T-helper 2 cell treated with Interferon-gamma antibody and Interleukin-4, amounts not matched to agents 5 μg/mL and 100 μg/mL, for 36 hours (primary cell): ENCODE measurements around the gene PHLDA3.
A peak's percentile ranks its signal among the peaks of the same experiment; 100 is the strongest.
"Not testable (repeated sequence)": the region's sequence is repeated elsewhere in the genome, so short reads cannot be mapped to it uniquely, and the experiment has no call there.

Experiments
- DNase-seq: peaks from one replicate; pipeline ENCODE4 v3.0.0; 2021; ENCODE audit warnings: low spot score
- H3K27ac Mint-ChIP-seq: one replicate; pipeline ENCODE4 v1.8.0; 2021; ENCODE audit warnings: mild to moderate bottlenecking, mixed read lengths
- H3K27me3 Mint-ChIP-seq: one replicate; pipeline ENCODE4 v1.8.0; 2021; ENCODE audit warnings: low read depth, mixed read lengths
- H3K36me3 Mint-ChIP-seq: one replicate; pipeline ENCODE4 v1.8.0; 2021; ENCODE audit warnings: low read depth, mixed read lengths
- H3K4me1 Mint-ChIP-seq: one replicate; pipeline ENCODE4 v1.8.0; 2021; ENCODE audit warnings: low read depth, mixed read lengths
- H3K4me3 Mint-ChIP-seq: one replicate; pipeline ENCODE4 v1.8.0; 2022; ENCODE audit warnings: mild to moderate bottlenecking, moderate library complexity, mixed read lengths
- H3K9me3 Mint-ChIP-seq: one replicate; pipeline ENCODE4 v1.8.0; 2021; ENCODE audit warnings: mixed read lengths

PHLDA3 gene

GRCh38 chr1:201485184-201485774 is 16.3 kb upstream of the PHLDA3 start:
- Mint-ChIP-seq H3K36me3 (peaks cover 26% of the 10 kb centered on the region), H3K27ac (no peak overlapping the region), H3K27me3 (peaks cover 10% of the 10 kb centered on the region), H3K4me3 (no peak overlapping the region), H3K9me3 (no peaks in the 10 kb centered on the region), H3K4me1 (peaks cover 7% of the 10 kb centered on the region)
- DNase-seq: no peak

GRCh38 chr1:201483373-201483949 is 14.5 kb upstream of the PHLDA3 start:
- peaks cover 18% of the 10 kb centered on the region for H3K36me3 Mint-ChIP-seq
- H3K27me3 Mint-ChIP-seq: peaks cover 10% of the 10 kb centered on the region
- H3K4me3 Mint-ChIP-seq: no peak overlapping the region
- no peak for DNase-seq
- H3K9me3 Mint-ChIP-seq: no peaks in the 10 kb centered on the region
- peaks cover 13% of the 10 kb centered on the region for H3K4me1 Mint-ChIP-seq
- H3K27ac Mint-ChIP-seq: no peak overlapping the region

DNA sequence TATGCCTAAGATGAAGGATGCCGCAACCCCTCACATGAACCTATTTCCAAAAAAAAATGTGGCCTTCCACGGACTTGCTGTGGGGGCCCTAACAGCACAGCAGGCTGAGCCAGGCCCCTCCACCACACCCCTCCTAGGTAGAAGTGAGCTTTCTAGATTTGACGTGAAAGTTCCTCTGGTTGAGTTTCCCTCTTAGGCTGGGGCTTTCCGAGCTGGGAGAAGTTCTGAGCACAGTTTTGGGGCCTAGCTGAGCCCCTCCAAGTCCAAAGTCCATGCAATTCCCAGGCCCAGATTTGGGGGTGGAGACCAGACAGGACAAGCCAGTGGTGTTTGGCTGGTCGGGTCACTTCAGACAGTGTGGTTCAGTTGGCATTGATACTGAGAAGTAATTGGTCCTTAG is 13.8 kb upstream of the PHLDA3 start:
- no peak overlapping the region for H3K27ac Mint-ChIP-seq
- no peak for DNase-seq

DNA sequence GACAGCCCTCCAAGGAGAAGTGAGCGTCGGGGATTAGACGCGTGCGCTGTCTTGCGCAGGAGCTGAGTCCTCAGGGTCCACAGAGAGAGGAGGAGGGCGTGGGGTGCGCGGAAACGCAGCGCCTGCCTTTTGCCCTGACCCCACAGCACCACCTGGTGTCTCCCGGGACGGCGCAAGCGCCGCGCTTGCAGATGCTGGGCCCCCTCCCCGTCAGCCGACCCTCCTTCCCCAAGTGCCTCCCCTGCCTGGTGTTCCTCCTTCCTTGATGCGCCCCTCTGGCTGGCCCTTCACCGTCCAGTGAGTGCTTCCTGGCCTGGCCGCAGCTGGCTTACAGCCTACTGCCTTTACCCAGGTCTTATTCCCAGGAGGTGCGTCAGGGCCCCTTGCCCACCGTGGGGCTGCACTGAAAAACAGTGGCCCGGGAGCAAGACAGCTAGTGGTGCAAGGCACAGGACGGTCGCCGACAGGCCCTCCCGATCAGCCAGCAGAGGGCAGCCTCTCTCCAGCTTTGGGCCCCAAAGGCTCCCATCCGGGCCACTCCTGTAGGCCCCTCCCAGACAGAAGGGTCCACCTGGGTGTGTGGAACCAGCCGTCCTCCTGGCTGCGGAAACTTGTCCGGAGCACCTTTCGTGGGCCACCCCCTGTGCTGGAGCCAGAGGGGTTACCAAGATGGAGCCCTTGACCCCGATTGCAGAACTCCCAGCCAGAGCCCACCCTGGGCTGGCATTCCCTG is 12.9 kb upstream of the PHLDA3 start:
- Mint-ChIP-seq H3K9me3 (no peaks in the 10 kb centered on the region), H3K4me3 (peak overlapping the region; percentile 77), H3K36me3 (peaks cover 15% of the 10 kb centered on the region), H3K4me1 (peaks cover 17% of the 10 kb centered on the region), H3K27me3 (peaks cover 19% of the 10 kb centered on the region), H3K27ac (no peak overlapping the region)
- peak; percentile 74 for DNase-seq

More for the DNA sequence above, 13.8 kb upstream of the PHLDA3 start:
- H3K9me3 Mint-ChIP-seq: no peaks in the 10 kb centered on the region
- H3K4me1 Mint-ChIP-seq: peaks cover 13% of the 10 kb centered on the region
- peaks cover 12% of the 10 kb centered on the region for H3K27me3 Mint-ChIP-seq
- H3K4me3 Mint-ChIP-seq: no peak overlapping the region
- peaks cover 15% of the 10 kb centered on the region for H3K36me3 Mint-ChIP-seq

DNA sequence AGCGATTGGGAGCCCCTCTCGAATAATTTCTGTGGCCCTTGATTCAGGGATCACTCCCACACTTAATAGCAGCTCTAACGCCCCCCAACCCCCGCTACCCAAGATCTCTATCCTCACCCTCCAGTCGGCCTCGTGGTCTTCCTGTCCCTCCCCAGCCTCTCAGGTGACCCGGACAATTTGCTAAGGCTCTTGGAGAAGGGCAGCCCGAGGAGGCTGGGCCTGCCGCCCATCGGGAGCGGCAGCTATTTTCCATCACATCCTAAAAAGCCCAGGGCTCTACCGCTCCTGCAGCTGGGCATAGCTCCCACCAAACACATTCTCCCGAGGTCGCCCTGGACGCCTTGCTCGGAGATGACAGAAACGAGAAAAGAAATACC is 12.0 kb upstream of the PHLDA3 start:
- Mint-ChIP-seq H3K27ac (no peak overlapping the region), H3K4me1 (peaks cover 22% of the 10 kb centered on the region), H3K4me3 (peak overlapping the region; percentile 77), H3K9me3 (no peaks in the 10 kb centered on the region), H3K36me3 (peaks cover 15% of the 10 kb centered on the region), H3K27me3 (peaks cover 24% of the 10 kb centered on the region)
- no peak for DNase-seq

DNA sequence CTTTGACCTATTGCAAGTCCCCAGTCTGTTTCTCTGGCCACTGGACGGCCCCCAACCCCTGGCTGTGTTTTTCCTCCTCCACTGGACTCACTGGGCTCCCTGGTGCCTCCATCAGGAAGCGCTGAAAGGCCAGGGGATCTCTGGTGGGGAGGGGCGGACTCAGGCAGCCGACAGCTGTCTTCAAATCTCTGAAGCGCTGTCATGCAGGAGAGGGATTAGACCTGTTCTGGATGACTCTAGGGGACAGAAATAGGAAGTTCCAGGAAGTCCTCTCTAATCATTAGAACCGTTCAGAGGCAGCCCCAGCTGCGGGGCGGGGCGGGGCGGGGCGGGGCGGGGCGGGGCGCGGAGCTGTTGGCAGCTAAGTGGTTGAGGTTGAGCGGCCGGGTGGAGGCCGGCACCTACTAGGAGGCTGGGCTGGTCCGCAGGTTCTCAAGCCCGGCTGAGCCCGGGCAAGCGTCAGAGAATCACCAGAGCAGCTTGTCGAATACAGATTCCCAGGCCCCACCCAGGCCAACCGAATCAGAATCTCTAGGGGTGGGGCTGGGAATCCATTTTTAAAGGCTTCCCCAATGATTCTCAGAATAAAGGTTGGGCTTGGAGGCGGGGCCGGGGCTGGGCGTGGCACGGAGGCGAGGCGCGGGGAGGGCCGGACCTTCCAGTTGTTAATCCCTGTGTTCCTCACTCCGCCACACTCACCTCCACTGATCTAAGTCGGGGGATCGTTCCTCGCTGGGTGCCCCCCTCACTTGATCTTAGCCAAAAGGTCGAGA is 11.4 kb upstream of the PHLDA3 start:
- H3K4me1 Mint-ChIP-seq: peaks cover 24% of the 10 kb centered on the region
- H3K27ac Mint-ChIP-seq: peak overlapping the region; percentile 65
- H3K9me3 Mint-ChIP-seq: no peaks in the 10 kb centered on the region
- H3K27me3 Mint-ChIP-seq: peaks cover 24% of the 10 kb centered on the region
- peak; percentile 72 for DNase-seq
- peak overlapping the region; percentile 77 for H3K4me3 Mint-ChIP-seq
- H3K36me3 Mint-ChIP-seq: peaks cover 11% of the 10 kb centered on the region

- H3K9me3 Mint-ChIP-seq: no peaks in the 10 kb centered on the region
- H3K4me3 Mint-ChIP-seq: no peak overlapping the region
- H3K27ac Mint-ChIP-seq: no peak overlapping the region
- H3K36me3 Mint-ChIP-seq: peaks cover 2% of the 10 kb centered on the region
- peaks cover 24% of the 10 kb centered on the region for H3K4me1 Mint-ChIP-seq
- peaks cover 28% of the 10 kb centered on the region for H3K27me3 Mint-ChIP-seq
- no peak for DNase-seq
Observed at GRCh38 chr1:201479201-201479730, 10.3 kb upstream of the PHLDA3 start.

GRCh38 chr1:201478666-201479065 is 9.7 kb upstream of the PHLDA3 start:
- Mint-ChIP-seq H3K27me3 (peaks cover 33% of the 10 kb centered on the region), H3K4me1 (peaks cover 24% of the 10 kb centered on the region)
- not testable (repeated sequence) for H3K27ac Mint-ChIP-seq, H3K9me3 Mint-ChIP-seq, H3K4me3 Mint-ChIP-seq, DNase-seq, H3K36me3 Mint-ChIP-seq

GRCh38 chr1:201476670-201477344 is 7.8 kb upstream of the PHLDA3 start:
- Mint-ChIP-seq H3K4me3 (no peak overlapping the region), H3K27ac (no peak overlapping the region), H3K9me3 (no peaks in the 10 kb centered on the region), H3K27me3 (peaks cover 45% of the 10 kb centered on the region), H3K36me3 (no peaks in the 10 kb centered on the region), H3K4me1 (peaks cover 23% of the 10 kb centered on the region)
- DNase-seq: no peak

- H3K4me3 Mint-ChIP-seq: no peak overlapping the region
Observed at GRCh38 chr1:201475915-201476669, 7.1 kb upstream of the PHLDA3 start.

GRCh38 chr1:201475130-201475529 is 6.1 kb upstream of the PHLDA3 start:
- no peak for DNase-seq
- Mint-ChIP-seq H3K36me3 (no peaks in the 10 kb centered on the region), H3K9me3 (no peaks in the 10 kb centered on the region), H3K27me3 (peaks cover 52% of the 10 kb centered on the region), H3K4me3 (no peak overlapping the region), H3K4me1 (peaks cover 18% of the 10 kb centered on the region), H3K27ac (no peak overlapping the region)

More at GRCh38 chr1:201475915-201476669, 7.1 kb upstream of the PHLDA3 start:
- Mint-ChIP-seq H3K27me3 (peaks cover 48% of the 10 kb centered on the region), H3K36me3 (no peaks in the 10 kb centered on the region), H3K4me1 (peaks cover 23% of the 10 kb centered on the region), H3K9me3 (no peaks in the 10 kb centered on the region), H3K27ac (no peak overlapping the region)
- DNase-seq: no peak

- Mint-ChIP-seq H3K36me3 (peaks cover 1% of the 10 kb centered on the region), H3K4me3 (no peak overlapping the region), H3K4me1 (peaks cover 17% of the 10 kb centered on the region), H3K27ac (no peak overlapping the region), H3K27me3 (peaks cover 56% of the 10 kb centered on the region), H3K9me3 (no peaks in the 10 kb centered on the region)
- no peak for DNase-seq
Observed at GRCh38 chr1:201473296-201473695, 4.3 kb upstream of the PHLDA3 start.

GRCh38 chr1:201472321-201472720 is 3.3 kb upstream of the PHLDA3 start:
- H3K27me3 Mint-ChIP-seq: peaks cover 50% of the 10 kb centered on the region
- not testable (repeated sequence) for H3K36me3 Mint-ChIP-seq, H3K27ac Mint-ChIP-seq, H3K9me3 Mint-ChIP-seq, H3K4me3 Mint-ChIP-seq, DNase-seq
- peaks cover 23% of the 10 kb centered on the region for H3K4me1 Mint-ChIP-seq
